ENCODE data around the gene SPATA1.

- TF ChIP-seq CTCF (IDR thresholded peaks at IDR 0.05) (no peak), EZH2phosphoT487 (IDR thresholded peaks at IDR 0.05) (peak; percentile 51)
Measured at GRCh38 chr1:84478876-84479868, 27.0 kb upstream of the SPATA1 start, which contains the start of gene RPF1.

Measured in neural progenitor cell (in vitro differentiated cells).